ENCODE results near the gene IDH3G. TPM values are rescaled to one million over a fixed set of nuclear protein-coding genes. Genes with fewer than 3 reads are reported as not detected.

Gene IDH3G
- total RNA-seq, 4 donors from 2014 or later, result 60.7 to 67.8 (median 64.1) TPM

DNA sequence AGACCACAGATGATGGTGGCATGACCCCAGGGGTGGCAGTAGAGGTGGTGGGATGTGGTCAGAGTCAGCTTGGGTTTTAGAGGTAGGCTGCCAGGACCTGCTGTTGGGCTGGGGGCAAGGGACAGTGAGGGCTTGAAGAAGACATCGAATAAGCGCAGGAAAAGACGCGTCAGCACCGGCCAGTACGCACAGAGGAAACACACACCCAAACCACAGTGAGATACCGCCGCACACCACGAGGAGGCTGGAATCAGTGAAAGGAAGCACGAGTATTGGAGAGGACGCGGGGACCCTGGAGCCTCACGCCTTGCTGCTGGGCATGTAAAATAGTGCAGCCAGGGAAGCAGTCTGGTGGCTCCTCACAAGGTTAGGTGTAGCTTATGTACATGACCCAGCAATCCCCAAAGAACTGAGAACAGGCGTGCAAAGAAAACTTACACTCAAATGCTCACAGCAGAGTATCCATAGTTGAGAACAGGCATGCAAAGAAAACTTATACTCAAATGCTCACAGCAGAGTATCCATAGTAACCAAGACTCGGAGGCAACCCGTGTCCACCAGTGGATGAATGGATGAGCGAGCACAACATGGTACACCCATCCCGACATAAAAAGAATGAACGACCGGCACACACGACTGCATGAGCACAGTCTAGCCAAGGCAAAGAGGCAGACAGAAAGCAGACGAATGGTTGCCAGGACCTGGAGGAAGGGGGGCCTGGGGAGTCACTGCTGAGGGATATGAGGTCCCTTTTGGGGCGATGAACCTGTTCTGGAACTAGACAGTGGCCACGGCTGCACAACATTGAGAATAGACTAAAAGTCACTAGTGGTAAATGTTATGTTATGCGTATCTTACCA is 22.9 kb upstream of the IDH3G start:
- DNase-seq, result no peak
- Histone ChIP-seq H3K27me3 (peaks cover 0 to 8% (median 0%) of the 10 kb centered on the region in 4 donors), H3K4me1 (peaks cover 0 to 14% (median 0%) of the 10 kb centered on the region in 3 donors), H3K27ac (no peak overlapping the region), H3K4me3 (no peak overlapping the region), H3K36me3 (no peaks in the 10 kb centered on the region), H3K9me3 (no peaks in the 10 kb centered on the region)
- WGBS, 2 donors, result 81 to 86% methylated on average over 24 to 25 of the region's 25 CpGs
- intact Hi-C loops (cut with DNase I), result loop anchor here (10.0 kb wide), 1 partner anchor 58 kb away; no protein-coding TSS in a partner anchor
- no peak for TF ChIP-seq POLR2A (IDR thresholded peaks at IDR 0.05)
- TF ChIP-seq, protein P1, sequence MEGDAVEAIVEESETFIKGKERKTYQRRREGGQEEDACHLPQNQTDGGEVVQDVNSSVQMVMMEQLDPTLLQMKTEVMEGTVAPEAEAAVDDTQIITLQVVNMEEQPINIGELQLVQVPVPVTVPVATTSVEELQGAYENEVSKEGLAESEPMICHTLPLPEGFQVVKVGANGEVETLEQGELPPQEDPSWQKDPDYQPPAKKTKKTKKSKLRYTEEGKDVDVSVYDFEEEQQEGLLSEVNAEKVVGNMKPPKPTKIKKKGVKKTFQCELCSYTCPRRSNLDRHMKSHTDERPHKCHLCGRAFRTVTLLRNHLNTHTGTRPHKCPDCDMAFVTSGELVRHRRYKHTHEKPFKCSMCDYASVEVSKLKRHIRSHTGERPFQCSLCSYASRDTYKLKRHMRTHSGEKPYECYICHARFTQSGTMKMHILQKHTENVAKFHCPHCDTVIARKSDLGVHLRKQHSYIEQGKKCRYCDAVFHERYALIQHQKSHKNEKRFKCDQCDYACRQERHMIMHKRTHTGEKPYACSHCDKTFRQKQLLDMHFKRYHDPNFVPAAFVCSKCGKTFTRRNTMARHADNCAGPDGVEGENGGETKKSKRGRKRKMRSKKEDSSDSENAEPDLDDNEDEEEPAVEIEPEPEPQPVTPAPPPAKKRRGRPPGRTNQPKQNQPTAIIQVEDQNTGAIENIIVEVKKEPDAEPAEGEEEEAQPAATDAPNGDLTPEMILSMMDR (IDR thresholded peaks at IDR 0.05), result no peak

DNA sequence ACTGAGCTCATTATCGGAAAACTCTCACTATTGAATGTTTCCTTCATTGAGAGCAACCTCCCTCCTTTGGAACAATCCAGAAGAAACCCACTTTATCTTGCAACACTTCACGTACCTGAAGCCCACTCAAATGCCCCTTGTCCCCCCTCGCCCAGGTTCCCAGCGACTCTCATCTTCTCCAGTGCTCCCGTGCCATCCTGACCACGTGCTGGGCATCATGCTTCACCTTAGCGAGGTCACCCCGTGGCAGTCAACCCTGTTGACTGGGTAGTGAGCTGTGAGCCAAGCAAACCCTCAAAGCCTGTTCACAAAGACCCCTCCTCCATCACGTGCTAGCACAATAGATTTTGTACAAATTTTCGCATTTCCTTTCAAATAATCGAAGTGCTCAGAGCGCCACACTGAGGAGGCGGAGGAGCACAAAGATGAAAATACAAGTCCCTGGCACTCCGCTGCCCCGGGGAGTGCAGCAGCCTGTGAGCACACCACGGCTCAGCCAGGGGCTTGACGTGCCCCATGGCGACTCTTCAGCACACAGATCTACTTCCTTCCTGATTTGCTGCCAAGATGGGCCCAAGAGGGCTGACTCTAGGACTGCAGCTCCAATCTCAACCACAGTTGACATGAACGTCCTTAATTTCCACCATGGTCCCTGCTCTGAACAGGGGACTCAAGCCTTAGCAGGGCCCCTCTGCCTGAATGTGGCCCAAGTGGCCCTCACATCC is 20.6 kb upstream of the IDH3G start:
- Histone ChIP-seq H3K36me3 (no peaks in the 10 kb centered on the region), H3K4me3 (no peak overlapping the region), H3K4me1 (peaks cover 0 to 14% (median 0%) of the 10 kb centered on the region in 3 donors), H3K27ac (no peak overlapping the region), H3K9me3 (no peaks in the 10 kb centered on the region), H3K27me3 (peaks cover 0 to 6% (median 0%) of the 10 kb centered on the region in 4 donors)
- WGBS, 2 donors, result 65 to 70% methylated on average over 2 to 11 of the region's 19 CpGs
- DNase-seq, result no peak
- intact Hi-C loops (cut with DNase I), result loop anchor here (10.0 kb wide), 1 partner anchor 60 kb away; no protein-coding TSS in a partner anchor
- no peak for TF ChIP-seq POLR2A (IDR thresholded peaks at IDR 0.05)
- TF ChIP-seq, protein P1 (IDR thresholded peaks at IDR 0.05), result no peak

DNA sequence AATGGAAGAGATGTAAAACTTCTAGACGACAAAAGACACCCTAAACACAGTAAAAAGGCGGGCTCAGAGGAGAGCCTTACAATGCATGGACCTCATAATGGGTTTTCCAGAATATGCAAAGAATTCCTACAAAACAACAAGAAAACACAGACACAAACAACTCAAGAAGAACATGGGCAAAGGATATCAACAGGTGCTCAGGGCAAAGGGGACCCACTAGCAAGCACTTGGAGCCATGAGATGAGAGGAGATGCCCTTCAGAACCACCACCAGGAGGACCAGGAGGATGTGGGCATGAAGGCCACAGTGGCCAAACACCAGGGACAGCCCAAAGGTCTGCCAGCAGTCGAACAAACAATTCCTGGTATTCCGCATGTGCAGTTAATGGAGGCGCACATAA is 19.0 kb upstream of the IDH3G start:
- intact Hi-C loops (cut with DNase I), result loop anchor here (10.0 kb wide), 1 partner anchor 62 kb away; no protein-coding TSS in a partner anchor
- WGBS, 2 donors, result 86 to 93% methylated on average over 3 to 5 of the region's 5 CpGs
- Histone ChIP-seq H3K27ac (no peak overlapping the region), H3K27me3 (no peaks in the 10 kb centered on the region), H3K36me3 (no peaks in the 10 kb centered on the region), H3K4me1 (no peaks in the 10 kb centered on the region), H3K4me3 (no peak overlapping the region), H3K9me3 (no peaks in the 10 kb centered on the region)
- DNase-seq, result no peak
- TF ChIP-seq, protein P1 (IDR thresholded peaks at IDR 0.05), result no peak
- no peak for TF ChIP-seq POLR2A (IDR thresholded peaks at IDR 0.05)

DNA sequence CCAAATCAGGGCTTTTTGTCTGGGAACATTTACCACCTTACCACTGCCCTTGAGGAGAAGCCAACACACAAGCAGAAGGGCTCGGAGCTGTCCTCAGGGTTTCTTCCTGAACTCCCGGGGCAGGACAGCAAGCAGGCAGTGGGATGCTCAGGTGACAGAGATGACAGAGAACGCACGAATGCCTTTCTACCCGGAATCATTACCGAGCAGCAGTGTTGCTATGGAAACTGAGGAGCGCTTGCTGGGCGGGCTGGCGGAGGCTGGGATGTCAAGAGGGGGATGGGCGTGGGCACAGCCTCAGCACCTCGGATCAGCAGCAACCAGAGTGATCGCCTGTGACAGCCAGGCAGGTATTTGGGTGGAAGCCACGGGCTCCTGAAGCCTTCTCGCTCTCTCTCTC is 18.0 kb upstream of the IDH3G start:
- DNase-seq, result no peak
- no peaks in the 10 kb centered on the region for H3K9me3 ChIP-seq
- intact Hi-C loops (cut with DNase I), result loop anchor here (10.0 kb wide), 1 partner anchor 63 kb away; no protein-coding TSS in a partner anchor
- 80% methylated on average over 1 of the region's 14 CpGs; no CpG with 5 or more reads in 1 of the 2 donors for WGBS, 2 donors
- no peaks in the 10 kb centered on the region for H3K36me3 ChIP-seq
- TF ChIP-seq, protein P1 (IDR thresholded peaks at IDR 0.05), result no peak
- no peak for TF ChIP-seq POLR2A (IDR thresholded peaks at IDR 0.05)
- peaks cover 0 to 4% (median 2%) of the 10 kb centered on the region in 3 donors for H3K4me1 ChIP-seq
- no peak overlapping the region for H3K27ac ChIP-seq
- H3K27me3 ChIP-seq, result no peaks in the 10 kb centered on the region
- H3K4me3 ChIP-seq, result no peak overlapping the region
